HepG2 (cell line): ENCODE measurements around the gene CAMSAP2.

Experiments
- ATF1 ChIP-seq: IDR thresholded peaks from 2 replicates; pipeline ENCODE4 v1.6.1; 2016; ENCODE audit warnings: mild to moderate bottlenecking, control low read depth
- CBX2 ChIP-seq, 2 experiments: fragments of 200-600 bp in 1 of 2; sonication (generic); formaldehyde crosslinking in 1 of 2; IDR thresholded peaks; 2 replicates each; pipeline versions ENCODE4 v1.7.0 to v1.8.1; 2018 to 2022; ENCODE audit warnings: low read depth in 2 of 2, low read length in 1 of 2, mild to moderate bottlenecking in 1 of 2, missing genetic modification reagents in 1 of 2
- CREB1 ChIP-seq, 2 experiments: fragments of 450-650 bp in 1 of 2; IDR thresholded peaks; 2 replicates each; pipeline ENCODE4 v1.6.1; 2016 to 2017; ENCODE audit warnings: control low read depth in 1 of 2, mild to moderate bottlenecking in 1 of 2, missing compliant biosample characterization in 1 of 2, missing genetic modification characterization in 1 of 2
- CTCF ChIP-seq: sonication (generic); formaldehyde crosslinking; IDR thresholded peaks from 2 replicates; pipeline ENCODE4 v1.5.0; 2020; ENCODE audit warnings: mild to moderate bottlenecking, missing genetic modification reagents, moderate library complexity
- ELF4 ChIP-seq: sonication (generic); formaldehyde crosslinking; IDR thresholded peaks from 2 replicates; pipeline ENCODE4 v1.5.0; 2020; ENCODE audit warnings: missing genetic modification reagents, mild to moderate bottlenecking, moderate library complexity, borderline replicate concordance
- HDAC6 ChIP-seq: fragments of 200-600 bp; sonication (generic); IDR thresholded peaks from 2 replicates; pipeline ENCODE4 v1.7.0; 2017; ENCODE audit warnings: mild to moderate bottlenecking, antibody characterized with exemption, low read length, low read depth
- IRF9 ChIP-seq: sonication (generic); formaldehyde crosslinking; IDR thresholded peaks from 2 replicates; pipeline ENCODE4 v1.8.0; 2022; ENCODE audit warnings: missing genetic modification reagents, mild to moderate bottlenecking, borderline replicate concordance
- MAFG ChIP-seq: sonication (generic); formaldehyde crosslinking; IDR thresholded peaks from 2 replicates; pipeline ENCODE4 v1.5.1; 2020; ENCODE audit warnings: mild to moderate bottlenecking, missing genetic modification reagents
- NFIC ChIP-seq: IDR thresholded peaks from 2 replicates; pipeline ENCODE4 v1.6.1; 2012; ENCODE audit warnings: mild to moderate bottlenecking, low read length, inconsistent platforms
- NR2C2 ChIP-seq: sonication (generic); formaldehyde crosslinking; IDR thresholded peaks from 2 replicates; pipeline ENCODE4 v1.4.0; 2020; ENCODE audit warnings: missing genetic modification reagents, mild to moderate bottlenecking, moderate library complexity, borderline replicate concordance
- TFE3 ChIP-seq: IDR thresholded peaks from 2 replicates; pipeline ENCODE4 v1.6.1; 2016
- ZFP36 ChIP-seq: fragments of 150-350 bp; IDR thresholded peaks from 2 replicates; pipeline ENCODE4 v1.6.1; 2018; ENCODE audit warnings: borderline replicate concordance, low read length, low read depth; ENCODE audit not compliant: partially characterized antibody
- ZNF567 ChIP-seq: sonication (generic); formaldehyde crosslinking; IDR thresholded peaks from 2 replicates; pipeline ENCODE4 v1.8.1; 2023; ENCODE audit warnings: mild to moderate bottlenecking, missing genetic modification reagents, borderline replicate concordance
- ZNF639 ChIP-seq: conservative IDR thresholded peaks from 2 replicates; pipeline ENCODE4 v1.6.1; 2018; ENCODE audit warnings: missing genetic modification reagents

GRCh38 chr1:200776949-200777348 lies 38.3 kb downstream of the CAMSAP2 start:
- no peak for TF ChIP-seq CREB1 (IDR thresholded peaks at IDR 0.05)
- TF ChIP-seq CREB1 (CRISPR knock-in tag; IDR thresholded peaks at IDR 0.05), result no peak
- no peak for TF ChIP-seq CTCF
- no peak for TF ChIP-seq CBX2 (IDR thresholded peaks at IDR 0.05; ENCODE audit: low read depth, low read length)
- TF ChIP-seq CBX2 (CRISPR knock-in tag; IDR thresholded peaks at IDR 0.05; ENCODE audit: low read depth), result no peak
- no peak for TF ChIP-seq ZNF639
- TF ChIP-seq HDAC6, result no peak
- no peak for TF ChIP-seq MAFG (CRISPR knock-in tag)
- no peak for TF ChIP-seq IRF9
- TF ChIP-seq ZFP36, result no peak
- no peak for TF ChIP-seq ELF4
- no peak for TF ChIP-seq NR2C2 (CRISPR knock-in tag)
- TF ChIP-seq ATF1 (CRISPR knock-in tag), result no peak
- TF ChIP-seq ZNF567 (CRISPR knock-in tag), result no peak
- TF ChIP-seq NFIC, result no peak
- TF ChIP-seq TFE3 (CRISPR knock-in tag), result no peak
